ENCODE data around the gene TBC1D4. TPM values are rescaled to one million over a fixed set of nuclear protein-coding genes. Genes with fewer than 3 reads are reported as not detected.

TBC1D4 gene
- total RNA-seq, 1 experiment from 2014 or later: 11.5 TPM

- no peak for DNase-seq (ENCODE audit: low read depth)
Measured at GRCh38 chr13:75393839-75394520, 88.0 kb downstream of the TBC1D4 start.

- no peak for DNase-seq (ENCODE audit: low read depth)
Measured at GRCh38 chr13:75391432-75392100, 90.4 kb downstream of the TBC1D4 start.

GRCh38 chr13:75390229-75390628 lies 91.7 kb downstream of the TBC1D4 start:
- DNase-seq (ENCODE audit: low read depth): no peak

GRCh38 chr13:75385708-75386083 lies 96.3 kb downstream of the TBC1D4 start:
- no peak for DNase-seq (ENCODE audit: low read depth)

GRCh38 chr13:75384879-75385707 lies 96.9 kb downstream of the TBC1D4 start:
- DNase-seq (ENCODE audit: low read depth): no peak

- no peak for DNase-seq (ENCODE audit: low read depth)
Measured at GRCh38 chr13:75383064-75383715, 98.8 kb downstream of the TBC1D4 start.

- no peak for DNase-seq (ENCODE audit: low read depth)
Measured at GRCh38 chr13:75378301-75378700, 103.7 kb downstream of the TBC1D4 start.

- no peak for DNase-seq (ENCODE audit: low read depth)
Measured at GRCh38 chr13:75376792-75377402, 105.1 kb downstream of the TBC1D4 start.

- no peak for DNase-seq (ENCODE audit: low read depth)
Measured at GRCh38 chr13:75375329-75375728, 106.6 kb downstream of the TBC1D4 start.

- DNase-seq (ENCODE audit: low read depth): no peak
Measured at GRCh38 chr13:75373988-75374387, 108.0 kb downstream of the TBC1D4 start.

GRCh38 chr13:75372923-75373841 lies 108.8 kb downstream of the TBC1D4 start:
- DNase-seq (ENCODE audit: low read depth): no peak

GRCh38 chr13:75372517-75372916 lies 109.5 kb downstream of the TBC1D4 start:
- peak; percentile 57 for DNase-seq (ENCODE audit: low read depth)

- no peak for DNase-seq (ENCODE audit: low read depth)
Measured at GRCh38 chr13:75371203-75371602, 110.8 kb downstream of the TBC1D4 start.

- no peak for DNase-seq (ENCODE audit: low read depth)
Measured at GRCh38 chr13:75370774-75371173, 111.2 kb downstream of the TBC1D4 start.

GRCh38 chr13:75369981-75370380 lies 112.0 kb downstream of the TBC1D4 start:
- DNase-seq (ENCODE audit: low read depth): peak; percentile 19

- DNase-seq (ENCODE audit: low read depth): peak; percentile 71
Measured at GRCh38 chr13:75368167-75368566, 113.8 kb downstream of the TBC1D4 start.

GRCh38 chr13:75366380-75367280 lies 115.3 kb downstream of the TBC1D4 start:
- no peak for DNase-seq (ENCODE audit: low read depth)

- DNase-seq (ENCODE audit: low read depth): peak; percentile 90
Measured at GRCh38 chr13:75365724-75366173, 116.2 kb downstream of the TBC1D4 start.

GRCh38 chr13:75364131-75364713 lies 117.7 kb downstream of the TBC1D4 start:
- DNase-seq (ENCODE audit: low read depth): no peak

Measured in LHCN-M2 (cell line).